ENCODE data around the gene RANBP1.

GRCh38 chr22:20068640-20069039 is 47.3 kb upstream of the RANBP1 start:
- TF ChIP-seq CTCF (IDR thresholded peaks at IDR 0.05 in 4 of 5, conservative IDR thresholded peaks at IDR 0.05 in 1 of 5) (no peak), POLR2A (IDR thresholded peaks at IDR 0.05) (no peak)

All from gastrocnemius medialis (tissue), 4 donors.